DOHH2 (cell line): ENCODE data around the gene OSBPL1A.

Experiments used
- EZH2phosphoT487 ChIP-seq: fragments of 200-600 bp; sonication (generic); IDR thresholded peaks from 2 replicates; pipeline ENCODE4 v1.6.1; 2017; ENCODE audit warnings: borderline replicate concordance, mild to moderate bottlenecking, antibody characterized with exemption, low read length, moderate library complexity, mixed read lengths
- TF ChIP-seq, protein P1 (sequence below): fragments of 200-600 bp; sonication (generic); IDR thresholded peaks from one replicate; pipeline ENCODE4 v1.5.1; 2014; ENCODE audit warnings: antibody characterized with exemption, mild to moderate bottlenecking, low read depth, low read length; ENCODE audit not compliant: poor library complexity, severe bottlenecking

DNA sequence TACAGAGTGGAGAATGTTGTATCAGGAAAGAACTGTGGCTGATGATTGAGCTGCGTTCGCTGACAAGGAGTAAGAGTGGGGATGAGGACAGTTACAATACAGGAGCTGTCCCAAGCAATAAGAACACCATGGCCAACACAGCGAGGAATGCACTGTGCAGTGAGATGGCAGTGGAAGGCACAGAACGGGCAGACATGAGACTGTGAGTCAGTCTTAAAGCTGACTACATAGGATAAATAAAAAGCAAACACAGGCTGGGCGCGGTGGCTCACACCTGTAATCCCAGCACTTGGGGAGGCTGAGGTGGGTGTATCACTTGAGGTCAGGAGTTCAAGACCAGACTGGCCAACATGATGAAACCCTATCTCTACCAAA lies 169.0 kb downstream of the OSBPL1A start:
- TF ChIP-seq, protein P1, sequence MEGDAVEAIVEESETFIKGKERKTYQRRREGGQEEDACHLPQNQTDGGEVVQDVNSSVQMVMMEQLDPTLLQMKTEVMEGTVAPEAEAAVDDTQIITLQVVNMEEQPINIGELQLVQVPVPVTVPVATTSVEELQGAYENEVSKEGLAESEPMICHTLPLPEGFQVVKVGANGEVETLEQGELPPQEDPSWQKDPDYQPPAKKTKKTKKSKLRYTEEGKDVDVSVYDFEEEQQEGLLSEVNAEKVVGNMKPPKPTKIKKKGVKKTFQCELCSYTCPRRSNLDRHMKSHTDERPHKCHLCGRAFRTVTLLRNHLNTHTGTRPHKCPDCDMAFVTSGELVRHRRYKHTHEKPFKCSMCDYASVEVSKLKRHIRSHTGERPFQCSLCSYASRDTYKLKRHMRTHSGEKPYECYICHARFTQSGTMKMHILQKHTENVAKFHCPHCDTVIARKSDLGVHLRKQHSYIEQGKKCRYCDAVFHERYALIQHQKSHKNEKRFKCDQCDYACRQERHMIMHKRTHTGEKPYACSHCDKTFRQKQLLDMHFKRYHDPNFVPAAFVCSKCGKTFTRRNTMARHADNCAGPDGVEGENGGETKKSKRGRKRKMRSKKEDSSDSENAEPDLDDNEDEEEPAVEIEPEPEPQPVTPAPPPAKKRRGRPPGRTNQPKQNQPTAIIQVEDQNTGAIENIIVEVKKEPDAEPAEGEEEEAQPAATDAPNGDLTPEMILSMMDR: no peak
- no peak for TF ChIP-seq EZH2phosphoT487
